Trophoblast cell (in vitro differentiated cells and primary cell): ENCODE data around the gene CDKN2B.
A peak's percentile ranks its signal among the peaks of the same experiment; 100 is the strongest.

Experiments
- DNase-seq, 2 donors: peaks; one replicate each; pipeline ENCODE4 v3.0.0-alpha.2; 2016
- H2AFZ ChIP-seq: 2 replicates; pipeline ENCODE4 v1.6.1; 2013; ENCODE audit warnings: low read length, moderate library complexity, mild to moderate bottlenecking; ENCODE audit not compliant: insufficient read depth, poor library complexity
- H2AK5ac ChIP-seq: 2 replicates; pipeline ENCODE4 v1.6.1; 2013; ENCODE audit warnings: mild to moderate bottlenecking, low read length
- H2BK120ac ChIP-seq: 2 replicates; pipeline ENCODE4 v1.6.1; 2013; ENCODE audit warnings: low read length, mild to moderate bottlenecking, moderate library complexity; ENCODE audit not compliant: insufficient read depth, poor library complexity
- H2BK12ac ChIP-seq: 2 replicates; pipeline ENCODE4 v1.6.1; 2013; ENCODE audit warnings: mild to moderate bottlenecking, low read length, moderate library complexity
- H2BK5ac ChIP-seq: 2 replicates; pipeline ENCODE4 v1.6.1; 2013; ENCODE audit warnings: low read length, low read depth, moderate library complexity, mild to moderate bottlenecking; ENCODE audit not compliant: poor library complexity
- H3K14ac ChIP-seq: 2 replicates; pipeline ENCODE4 v1.6.1; 2013; ENCODE audit warnings: mild to moderate bottlenecking, low read length
- H3K18ac ChIP-seq: 2 replicates; pipeline ENCODE4 v1.6.1; 2013; ENCODE audit warnings: mild to moderate bottlenecking, low read length
- H3K23ac ChIP-seq: 2 replicates; pipeline ENCODE4 v1.6.1; 2013; ENCODE audit warnings: low read length
- H3K27ac ChIP-seq: 2 replicates; pipeline ENCODE4 v1.5.1; 2013; ENCODE audit warnings: low read depth, mild to moderate bottlenecking, inconsistent platforms, low read length, moderate library complexity
- H3K27me3 ChIP-seq: 2 replicates; pipeline ENCODE4 v1.6.1; 2013; ENCODE audit warnings: inconsistent platforms, mild to moderate bottlenecking, low read length, moderate library complexity; ENCODE audit not compliant: insufficient read depth
- H3K36me3 ChIP-seq, 2 experiments: 1 replicate in 1 of 2; 2 replicates in 1 of 2; pipeline ENCODE4 v1.6.1; 2013; ENCODE audit warnings: low read length in 2 of 2, mild to moderate bottlenecking in 2 of 2, moderate library complexity in 1 of 2; ENCODE audit not compliant: insufficient read depth in 2 of 2, control insufficient read depth in 1 of 2
- H3K4ac ChIP-seq: 2 replicates; pipeline ENCODE4 v1.6.1; 2013; ENCODE audit warnings: low read depth, mild to moderate bottlenecking, low read length, moderate library complexity
- H3K4me1 ChIP-seq, 2 experiments: 1 replicate in 1 of 2; 2 replicates in 1 of 2; pipeline ENCODE4 v1.6.1; 2013; ENCODE audit warnings: low read length in 2 of 2, mild to moderate bottlenecking in 2 of 2, moderate library complexity in 1 of 2; ENCODE audit not compliant: insufficient read depth in 2 of 2, control insufficient read depth in 1 of 2
- H3K4me2 ChIP-seq: 2 replicates; pipeline ENCODE4 v1.6.1; 2013; ENCODE audit warnings: inconsistent platforms, mild to moderate bottlenecking, low read length, moderate library complexity
- H3K4me3 ChIP-seq: 2 replicates; pipeline ENCODE4 v1.5.1; 2013; ENCODE audit warnings: mild to moderate bottlenecking, low read depth, low read length, inconsistent platforms
- H3K79me1 ChIP-seq: one replicate; pipeline ENCODE4 v1.6.1; 2013; ENCODE audit warnings: low read length
- H3K79me2 ChIP-seq: 2 replicates; pipeline ENCODE4 v1.6.1; 2013; ENCODE audit warnings: low read length, mild to moderate bottlenecking; ENCODE audit not compliant: control insufficient read depth, insufficient read depth, poor library complexity
- H3K9ac ChIP-seq: 2 replicates; pipeline ENCODE4 v1.6.1; 2013; ENCODE audit warnings: mild to moderate bottlenecking, low read length
- H3K9me3 ChIP-seq: 2 replicates; pipeline ENCODE4 v1.6.1; 2013; ENCODE audit warnings: low read depth, mild to moderate bottlenecking, control low read depth, inconsistent platforms, low read length; ENCODE audit not compliant: insufficient read depth
- H4K12ac ChIP-seq: 2 replicates; pipeline ENCODE4 v1.6.1; 2013; ENCODE audit warnings: low read depth, mild to moderate bottlenecking, low read length, moderate library complexity
- H4K8ac ChIP-seq: 2 replicates; pipeline ENCODE4 v1.6.1; 2013; ENCODE audit warnings: low read depth, mild to moderate bottlenecking, low read length, moderate library complexity
- H4K91ac ChIP-seq: one replicate; pipeline ENCODE4 v1.6.1; 2013; ENCODE audit warnings: low read depth, mild to moderate bottlenecking, low read length, moderate library complexity
- WGBS: extraction: QIAGEN DNeasy Blood & Tissue Kit; methylation state at CpG from one replicate; pipeline ENCODE4 v1.1.7; 2013; ENCODE audit warnings: missing lambda C conversion rate; ENCODE audit not compliant: insufficient read length, insufficient coverage; ENCODE audit errors: extremely low coverage; 5-methylcytosine and 5-hydroxymethylcytosine counted together

The CDKN2B gene

GRCh38 chr9:22035591-22036011 lies 26.5 kb upstream of the CDKN2B start:
- Histone ChIP-seq H2BK12ac (peak overlapping the region; percentile 73), H4K91ac (no peak overlapping the region), H2AFZ (no peak overlapping the region), H3K4me2 (no peak overlapping the region), H3K79me2 (no peaks in the 10 kb centered on the region), H3K9ac (no peak overlapping the region), H3K14ac (no peak overlapping the region), H3K27me3 (no peaks in the 10 kb centered on the region), H3K23ac (no peak overlapping the region), H3K79me1 (peaks cover 5% of the 10 kb centered on the region), H3K4me3 (no peak overlapping the region), H3K27ac (no peak overlapping the region), H3K9me3 (no peaks in the 10 kb centered on the region), H3K4ac (no peak overlapping the region), H3K36me3 (no peaks in the 10 kb centered on the region), H4K12ac (no peak overlapping the region), H2BK5ac (no peak overlapping the region), H3K4me1 (peaks cover 0 to 9% of the 10 kb centered on the region in 2 experiments), H2AK5ac (no peak overlapping the region), H2BK120ac (peak overlapping the region; percentile 2), H4K8ac (no peak overlapping the region), H3K18ac (no peak overlapping the region)
- WGBS: no CpG with 5 or more reads among the region's 2 CpGs
- no peak for DNase-seq

- no peak for DNase-seq
- Histone ChIP-seq H3K27me3 (no peaks in the 10 kb centered on the region), H3K4me1 (peaks cover 0 to 4% of the 10 kb centered on the region in 2 experiments), H3K14ac (no peak overlapping the region), H4K8ac (no peak overlapping the region), H3K27ac (no peak overlapping the region), H3K4me2 (no peak overlapping the region), H2AK5ac (no peak overlapping the region), H4K91ac (no peak overlapping the region), H3K4me3 (no peak overlapping the region), H3K4ac (no peak overlapping the region), H3K18ac (no peak overlapping the region), H4K12ac (no peak overlapping the region), H3K36me3 (no peaks in the 10 kb centered on the region), H3K23ac (no peak overlapping the region), H3K9ac (no peak overlapping the region), H3K9me3 (no peaks in the 10 kb centered on the region), H3K79me1 (peaks cover 2% of the 10 kb centered on the region), H2BK5ac (no peak overlapping the region), H3K79me2 (no peaks in the 10 kb centered on the region), H2BK12ac (no peak overlapping the region), H2BK120ac (no peak overlapping the region), H2AFZ (no peak overlapping the region)
- WGBS: no CpG with 5 or more reads among the region's 8 CpGs
These were observed 24.0 kb upstream of the CDKN2B start for GRCh38 chr9:22033012-22033630.

- no peaks in the 10 kb centered on the region for H3K36me3 ChIP-seq
- H3K27ac ChIP-seq: no peak overlapping the region
- no peak overlapping the region for H3K23ac ChIP-seq
- 75% methylated on average over 1 of the region's 4 CpGs for WGBS
- H3K79me1 ChIP-seq: peaks cover 2% of the 10 kb centered on the region
- H2AK5ac ChIP-seq: no peak overlapping the region
- H2BK5ac ChIP-seq: no peak overlapping the region
- no peaks in the 10 kb centered on the region for H3K9me3 ChIP-seq
- no peak overlapping the region for H4K12ac ChIP-seq
- no peak for DNase-seq
- H3K27me3 ChIP-seq: no peaks in the 10 kb centered on the region
- no peak overlapping the region for H3K4me2 ChIP-seq
- no peak overlapping the region for H2BK120ac ChIP-seq
- peaks cover 0 to 3% of the 10 kb centered on the region in 2 experiments for H3K4me1 ChIP-seq
- H3K4ac ChIP-seq: no peak overlapping the region
- H3K4me3 ChIP-seq: no peak overlapping the region
- no peak overlapping the region for H2AFZ ChIP-seq
- H4K91ac ChIP-seq: no peak overlapping the region
- H3K9ac ChIP-seq: no peak overlapping the region
- no peak overlapping the region for H4K8ac ChIP-seq
- no peaks in the 10 kb centered on the region for H3K79me2 ChIP-seq
- H3K18ac ChIP-seq: no peak overlapping the region
- no peak overlapping the region for H2BK12ac ChIP-seq
- no peak overlapping the region for H3K14ac ChIP-seq
These were observed 22.7 kb upstream of the CDKN2B start for GRCh38 chr9:22031655-22032411.

- Histone ChIP-seq H3K79me1 (no peaks in the 10 kb centered on the region), H3K79me2 (no peaks in the 10 kb centered on the region), H2BK5ac (no peak overlapping the region), H3K27ac (peak overlapping the region; percentile 21), H3K9me3 (no peaks in the 10 kb centered on the region), H3K18ac (no peak overlapping the region), H3K4me2 (no peak overlapping the region), H2BK12ac (no peak overlapping the region), H3K4me3 (no peak overlapping the region), H3K14ac (no peak overlapping the region), H3K36me3 (no peaks in the 10 kb centered on the region), H4K91ac (no peak overlapping the region), H2BK120ac (no peak overlapping the region), H3K9ac (no peak overlapping the region), H4K12ac (no peak overlapping the region), H3K4ac (no peak overlapping the region), H3K27me3 (no peaks in the 10 kb centered on the region), H3K4me1 (peaks cover 0 to 2% of the 10 kb centered on the region in 2 experiments), H2AK5ac (no peak overlapping the region), H4K8ac (no peak overlapping the region), H3K23ac (no peak overlapping the region), H2AFZ (no peak overlapping the region)
- WGBS: no CpG with 5 or more reads among the region's 1 CpG
- peak; percentile 30 to 75 for DNase-seq
These were observed 21.0 kb upstream of the CDKN2B start for GRCh38 chr9:22030101-22030598.
